ENCODE data around the gene FGD2. TPM values are rescaled to one million over a fixed set of nuclear protein-coding genes. Genes with fewer than 3 reads are reported as not detected.
"Not testable (repeated sequence)": the region's sequence is repeated elsewhere in the genome, so short reads cannot be mapped to it uniquely, and the experiment has no call there.

FGD2 gene
- total and polyA plus RNA-seq, 5 donors from 2014 or later: 0.21 to 1.9 (median 0.60) TPM; not detected in 1

- Mint-ChIP-seq H3K4me1 (peaks cover 9 to 35% (median 18%) of the 10 kb centered on the region in 4 donors), H3K27ac (no peak overlapping the region), H3K36me3 (peaks cover 4% of the 10 kb centered on the region), H3K4me3 (peak overlapping the region in 1 of 4 donors; percentile 13), H3K9me3 (no peaks in the 10 kb centered on the region), H3K27me3 (no peaks in the 10 kb centered on the region)
- H3K27me3 ChIP-seq (ENCODE audit: control insufficient read depth, insufficient read depth, low read length): no peaks in the 10 kb centered on the region
- peaks cover 3% of the 10 kb centered on the region for H3K4me1 ChIP-seq (ENCODE audit: control insufficient read depth, insufficient read depth, low read length, poor library complexity, severe bottlenecking)
- no peak for DNase-seq
- H3K36me3 ChIP-seq (ENCODE audit: control insufficient read depth, insufficient read depth, low read length): no peaks in the 10 kb centered on the region
- H3K27ac ChIP-seq (ENCODE audit: insufficient read depth, low read length, poor library complexity, severe bottlenecking): no peak overlapping the region
- no peak overlapping the region for H3K4me3 ChIP-seq (ENCODE audit: low read depth, low read length)
- H3K9me3 ChIP-seq (ENCODE audit: control insufficient read depth in 2 of 2, low read length in 2 of 2): no peaks in the 10 kb centered on the region
- no peak for ATAC-seq (ENCODE audit: low read depth in 2 of 2)
Observed at GRCh38 chr6:37036146-37036545, 30.7 kb downstream of the FGD2 start.

- H3K4me1 Mint-ChIP-seq: peaks cover 14 to 31% (median 27%) of the 10 kb centered on the region in 4 donors
Observed at GRCh38 chr6:37038292-37039198, 33.1 kb downstream of the FGD2 start.

GRCh38 chr6:37039958-37040357, 34.5 kb downstream of the FGD2 start:
- H3K27me3 Mint-ChIP-seq: no peaks in the 10 kb centered on the region
- no peak overlapping the region for H3K4me3 Mint-ChIP-seq
- no peaks in the 10 kb centered on the region for H3K36me3 Mint-ChIP-seq
- DNase-seq (no peak), ATAC-seq (ENCODE audit: low read depth in 2 of 2) (no peak)
- H3K27ac Mint-ChIP-seq: peak overlapping the region in 1 of 3 donors; percentile 74
- no peak overlapping the region for H3K27ac ChIP-seq (ENCODE audit: insufficient read depth, low read length, poor library complexity, severe bottlenecking)
- no peaks in the 10 kb centered on the region for H3K27me3 ChIP-seq (ENCODE audit: control insufficient read depth, insufficient read depth, low read length)
- peaks cover 10% of the 10 kb centered on the region for H3K4me1 ChIP-seq (ENCODE audit: control insufficient read depth, insufficient read depth, low read length, poor library complexity, severe bottlenecking)
- H3K36me3 ChIP-seq (ENCODE audit: control insufficient read depth, insufficient read depth, low read length): no peaks in the 10 kb centered on the region
- no peaks in the 10 kb centered on the region for H3K9me3 ChIP-seq (ENCODE audit: control insufficient read depth in 2 of 2, low read length in 2 of 2)
- H3K4me1 Mint-ChIP-seq: peaks cover 11 to 27% (median 23%) of the 10 kb centered on the region in 4 donors
- H3K4me3 ChIP-seq (ENCODE audit: low read depth, low read length): no peak overlapping the region
- no peaks in the 10 kb centered on the region for H3K9me3 Mint-ChIP-seq

More at GRCh38 chr6:37038292-37039198, 33.1 kb downstream of the FGD2 start:
- Mint-ChIP-seq H3K4me3 (peak overlapping the region in 2 of 4 donors; percentile 32 to 49), H3K27me3 (no peaks in the 10 kb centered on the region), H3K27ac (no peak overlapping the region), H3K9me3 (no peaks in the 10 kb centered on the region), H3K36me3 (peaks cover 1% of the 10 kb centered on the region)
- Histone ChIP-seq H3K9me3 (ENCODE audit: control insufficient read depth in 2 of 2, low read length in 2 of 2) (no peaks in the 10 kb centered on the region), H3K36me3 (ENCODE audit: control insufficient read depth, insufficient read depth, low read length) (no peaks in the 10 kb centered on the region), H3K27me3 (ENCODE audit: control insufficient read depth, insufficient read depth, low read length) (no peaks in the 10 kb centered on the region), H3K27ac (ENCODE audit: insufficient read depth, low read length, poor library complexity, severe bottlenecking) (no peak overlapping the region), H3K4me3 (ENCODE audit: low read depth, low read length) (no peak overlapping the region), H3K4me1 (ENCODE audit: control insufficient read depth, insufficient read depth, low read length, poor library complexity, severe bottlenecking) (peaks cover 10% of the 10 kb centered on the region)
- ATAC-seq (ENCODE audit: low read depth in 2 of 2) (no peak), DNase-seq (no peak)

GRCh38 chr6:37041521-37041920, 36.1 kb downstream of the FGD2 start:
- Mint-ChIP-seq H3K36me3 (no peaks in the 10 kb centered on the region), H3K4me1 (peaks cover 21 to 37% (median 30%) of the 10 kb centered on the region in 4 donors), H3K27ac (peak overlapping the region in 2 of 3 donors; percentile 76 to 86), H3K9me3 (peaks cover 0 to under 1% (median 0%) of the 10 kb centered on the region in 7 donors), H3K27me3 (no peaks in the 10 kb centered on the region), H3K4me3 (no peak overlapping the region)
- Histone ChIP-seq H3K4me1 (ENCODE audit: control insufficient read depth, insufficient read depth, low read length, poor library complexity, severe bottlenecking) (peaks cover 18% of the 10 kb centered on the region), H3K4me3 (ENCODE audit: low read depth, low read length) (no peak overlapping the region), H3K9me3 (ENCODE audit: control insufficient read depth in 2 of 2, low read length in 2 of 2) (no peaks in the 10 kb centered on the region), H3K36me3 (ENCODE audit: control insufficient read depth, insufficient read depth, low read length) (no peaks in the 10 kb centered on the region), H3K27ac (ENCODE audit: insufficient read depth, low read length, poor library complexity, severe bottlenecking) (peak overlapping the region; percentile 45), H3K27me3 (ENCODE audit: control insufficient read depth, insufficient read depth, low read length) (no peaks in the 10 kb centered on the region)
- ATAC-seq (ENCODE audit: low read depth in 2 of 2) (no peak), DNase-seq (peak in 1 of 3 donors; percentile 42)

GRCh38 chr6:37042150-37042549, 36.7 kb downstream of the FGD2 start:
- H3K4me3 ChIP-seq (ENCODE audit: low read depth, low read length): no peak overlapping the region
- Mint-ChIP-seq H3K36me3 (no peaks in the 10 kb centered on the region), H3K27me3 (no peaks in the 10 kb centered on the region), H3K9me3 (peaks cover 0 to 2% (median 0%) of the 10 kb centered on the region in 7 donors), H3K4me1 (peaks cover 23 to 44% (median 35%) of the 10 kb centered on the region in 4 donors), H3K27ac (peak overlapping the region in 2 of 3 donors; percentile 68 to 86), H3K4me3 (no peak overlapping the region)
- H3K27me3 ChIP-seq (ENCODE audit: control insufficient read depth, insufficient read depth, low read length): no peaks in the 10 kb centered on the region
- H3K36me3 ChIP-seq (ENCODE audit: control insufficient read depth, insufficient read depth, low read length): no peaks in the 10 kb centered on the region
- DNase-seq: no peak
- ATAC-seq (ENCODE audit: low read depth in 2 of 2): no peak
- H3K27ac ChIP-seq (ENCODE audit: insufficient read depth, low read length, poor library complexity, severe bottlenecking): peak overlapping the region; percentile 45
- H3K9me3 ChIP-seq (ENCODE audit: control insufficient read depth in 2 of 2, low read length in 2 of 2): no peaks in the 10 kb centered on the region
- peaks cover 25% of the 10 kb centered on the region for H3K4me1 ChIP-seq (ENCODE audit: control insufficient read depth, insufficient read depth, low read length, poor library complexity, severe bottlenecking)

- H3K27me3 ChIP-seq (ENCODE audit: control insufficient read depth, insufficient read depth, low read length); H3K4me3 ChIP-seq (ENCODE audit: low read depth, low read length); ATAC-seq (ENCODE audit: low read depth in 2 of 2); H3K27ac ChIP-seq (ENCODE audit: insufficient read depth, low read length, poor library complexity, severe bottlenecking); H3K9me3 Mint-ChIP-seq; H3K27me3 Mint-ChIP-seq; H3K4me3 Mint-ChIP-seq; H3K36me3 Mint-ChIP-seq; H3K36me3 ChIP-seq (ENCODE audit: control insufficient read depth, insufficient read depth, low read length); H3K9me3 ChIP-seq (ENCODE audit: control insufficient read depth in 2 of 2, low read length in 2 of 2); DNase-seq: not testable (repeated sequence)
- peaks cover 30 to 53% (median 42%) of the 10 kb centered on the region in 4 donors for H3K4me1 Mint-ChIP-seq
- H3K4me1 ChIP-seq (ENCODE audit: control insufficient read depth, insufficient read depth, low read length, poor library complexity, severe bottlenecking): peaks cover 34% of the 10 kb centered on the region
- H3K27ac Mint-ChIP-seq: peak overlapping the region in 2 of 3 donors; percentile 68 to 83
Observed at GRCh38 chr6:37043091-37043490, 37.6 kb downstream of the FGD2 start.

GRCh38 chr6:37047346-37047688, 41.9 kb downstream of the FGD2 start:
- Histone ChIP-seq H3K36me3 (ENCODE audit: control insufficient read depth, insufficient read depth, low read length) (no peaks in the 10 kb centered on the region), H3K4me3 (ENCODE audit: low read depth, low read length) (no peak overlapping the region), H3K4me1 (ENCODE audit: control insufficient read depth, insufficient read depth, low read length, poor library complexity, severe bottlenecking) (peaks cover 64% of the 10 kb centered on the region), H3K27ac (ENCODE audit: insufficient read depth, low read length, poor library complexity, severe bottlenecking) (peak overlapping the region; percentile 85), H3K27me3 (ENCODE audit: control insufficient read depth, insufficient read depth, low read length) (no peaks in the 10 kb centered on the region), H3K9me3 (ENCODE audit: control insufficient read depth in 2 of 2, low read length in 2 of 2) (no peaks in the 10 kb centered on the region)
- H3K9me3 Mint-ChIP-seq: peaks cover 0 to 3% (median 0%) of the 10 kb centered on the region in 7 donors
- H3K4me3 Mint-ChIP-seq: peak overlapping the region; percentile 23 to 73 (median 64)
- peaks cover 24 to 70% (median 59%) of the 10 kb centered on the region in 4 donors for H3K4me1 Mint-ChIP-seq
- DNase-seq: no peak
- no peak for ATAC-seq (ENCODE audit: low read depth in 2 of 2)
- peak overlapping the region; percentile 93 to 99 (median 97) for H3K27ac Mint-ChIP-seq
- H3K27me3 Mint-ChIP-seq: no peaks in the 10 kb centered on the region
- no peaks in the 10 kb centered on the region for H3K36me3 Mint-ChIP-seq

Measured in CD4-positive, CD25-positive, alpha-beta regulatory T cell (primary cell).